Mucosa of rectum (tissue), 2 donors: Measurements from ENCODE around the gene ADD2.
"Not testable (repeated sequence)": the region's sequence is repeated elsewhere in the genome, so short reads cannot be mapped to it uniquely, and the experiment has no call there.

ENCODE experiments used
- H3K27ac ChIP-seq, 2 donors: one replicate each; pipeline ENCODE4 v1.7.0; 2013; ENCODE audit warnings: inconsistent platforms in 2 of 2, low read depth in 2 of 2, low read length in 2 of 2
- H3K27me3 ChIP-seq, 2 donors: one replicate each; pipeline ENCODE4 v1.7.0; 2013; ENCODE audit warnings: low read length in 2 of 2; ENCODE audit not compliant: control insufficient read depth in 2 of 2, insufficient read depth in 2 of 2
- H3K36me3 ChIP-seq, 2 donors: one replicate each; pipeline ENCODE4 v1.7.0; 2013; ENCODE audit warnings: low read length in 2 of 2; ENCODE audit not compliant: control insufficient read depth in 2 of 2, insufficient read depth in 2 of 2
- H3K4me1 ChIP-seq, 2 donors: one replicate each; pipeline ENCODE4 v1.7.0; 2013; ENCODE audit warnings: low read length in 2 of 2, mild to moderate bottlenecking in 1 of 2; ENCODE audit not compliant: control insufficient read depth in 2 of 2, insufficient read depth in 2 of 2
- H3K4me3 ChIP-seq, 2 donors: one replicate each; pipeline ENCODE4 v1.7.0; 2013; ENCODE audit warnings: low read length in 2 of 2
- H3K9ac ChIP-seq, 2 donors: one replicate each; pipeline ENCODE4 v1.7.0; 2013; ENCODE audit warnings: low read length in 2 of 2, low read depth in 1 of 2, mild to moderate bottlenecking in 1 of 2
- H3K9me3 ChIP-seq, 2 donors: one replicate each; pipeline ENCODE4 v1.7.0; 2013; ENCODE audit warnings: low read length in 2 of 2; ENCODE audit not compliant: control insufficient read depth in 2 of 2
- donor health status: healthy.
- donor health status: Normal muscosa, but diverticular disease.

ADD2 gene

GRCh38 chr2:70663411-70663810 is 104.6 kb downstream of the ADD2 start:
- H3K9me3 ChIP-seq, result no peaks in the 10 kb centered on the region
- peaks cover 0 to 3% of the 10 kb centered on the region in 2 donors for H3K27me3 ChIP-seq
- H3K4me1 ChIP-seq, result no peaks in the 10 kb centered on the region
- H3K36me3 ChIP-seq, result no peaks in the 10 kb centered on the region
- no peak overlapping the region for H3K9ac ChIP-seq
- H3K27ac ChIP-seq, result no peak overlapping the region
- H3K4me3 ChIP-seq, result no peak overlapping the region

- H3K27me3 ChIP-seq, result peaks cover 3 to 4% of the 10 kb centered on the region in 2 donors
- no peak overlapping the region for H3K27ac ChIP-seq
- no peaks in the 10 kb centered on the region for H3K4me1 ChIP-seq
- H3K4me3 ChIP-seq, result no peak overlapping the region
- no peaks in the 10 kb centered on the region for H3K36me3 ChIP-seq
- no peak overlapping the region for H3K9ac ChIP-seq
- no peaks in the 10 kb centered on the region for H3K9me3 ChIP-seq
Observed at GRCh38 chr2:70659551-70659950, 108.4 kb downstream of the ADD2 start.

- Histone ChIP-seq H3K27ac (no peak overlapping the region), H3K27me3 (peaks cover 4 to 9% of the 10 kb centered on the region in 2 donors), H3K4me3 (no peak overlapping the region), H3K4me1 (no peaks in the 10 kb centered on the region), H3K36me3 (no peaks in the 10 kb centered on the region), H3K9ac (no peak overlapping the region), H3K9me3 (no peaks in the 10 kb centered on the region)
Observed at GRCh38 chr2:70658476-70658875, 109.5 kb downstream of the ADD2 start.

GRCh38 chr2:70657246-70657645 is 110.8 kb downstream of the ADD2 start:
- Histone ChIP-seq H3K36me3 (no peaks in the 10 kb centered on the region), H3K27ac (no peak overlapping the region)

GRCh38 chr2:70656421-70657010 is 111.5 kb downstream of the ADD2 start:
- no peak overlapping the region for H3K9ac ChIP-seq
- no peaks in the 10 kb centered on the region for H3K36me3 ChIP-seq
- H3K4me1 ChIP-seq, result no peaks in the 10 kb centered on the region
- H3K4me3 ChIP-seq, result no peak overlapping the region
- no peak overlapping the region for H3K27ac ChIP-seq
- H3K9me3 ChIP-seq, result no peaks in the 10 kb centered on the region
- H3K27me3 ChIP-seq, result peaks cover 4 to 7% of the 10 kb centered on the region in 2 donors

More at GRCh38 chr2:70657246-70657645, 110.8 kb downstream of the ADD2 start:
- Histone ChIP-seq H3K27me3 (peaks cover 4 to 9% of the 10 kb centered on the region in 2 donors), H3K4me3 (no peak overlapping the region), H3K9ac (no peak overlapping the region), H3K9me3 (no peaks in the 10 kb centered on the region), H3K4me1 (no peaks in the 10 kb centered on the region)

GRCh38 chr2:70655786-70656185 is 112.2 kb downstream of the ADD2 start:
- no peaks in the 10 kb centered on the region for H3K36me3 ChIP-seq
- no peak overlapping the region for H3K9ac ChIP-seq
- no peaks in the 10 kb centered on the region for H3K9me3 ChIP-seq
- H3K27ac ChIP-seq, result no peak overlapping the region
- no peaks in the 10 kb centered on the region for H3K4me1 ChIP-seq
- peaks cover 4 to 6% of the 10 kb centered on the region in 2 donors for H3K27me3 ChIP-seq
- no peak overlapping the region for H3K4me3 ChIP-seq

- H3K4me3 ChIP-seq, H3K9ac ChIP-seq, H3K27me3 ChIP-seq, H3K27ac ChIP-seq, H3K9me3 ChIP-seq, H3K36me3 ChIP-seq, H3K4me1 ChIP-seq: not testable (repeated sequence)
Observed at GRCh38 chr2:70655211-70655610, 112.8 kb downstream of the ADD2 start.

- H3K36me3 ChIP-seq, result no peaks in the 10 kb centered on the region
- no peaks in the 10 kb centered on the region for H3K9me3 ChIP-seq
- H3K27me3 ChIP-seq, result peaks cover 4 to 6% of the 10 kb centered on the region in 2 donors
- H3K4me3 ChIP-seq, result no peak overlapping the region
- no peak overlapping the region for H3K27ac ChIP-seq
- no peaks in the 10 kb centered on the region for H3K4me1 ChIP-seq
- H3K9ac ChIP-seq, result no peak overlapping the region
Observed at GRCh38 chr2:70651727-70652126, 116.3 kb downstream of the ADD2 start.

GRCh38 chr2:70651014-70651413 is 117.0 kb downstream of the ADD2 start:
- Histone ChIP-seq H3K9me3 (no peaks in the 10 kb centered on the region), H3K4me3 (no peak overlapping the region), H3K36me3 (no peaks in the 10 kb centered on the region), H3K9ac (no peak overlapping the region), H3K27ac (no peak overlapping the region), H3K4me1 (peaks cover 3 to 7% of the 10 kb centered on the region in 2 donors), H3K27me3 (peaks cover 4 to 6% of the 10 kb centered on the region in 2 donors)

GRCh38 chr2:70648961-70649360 is 119.0 kb downstream of the ADD2 start:
- H3K4me1 ChIP-seq, result peaks cover 5 to 9% of the 10 kb centered on the region in 2 donors

More at GRCh38 chr2:70648961-70649360, 119.0 kb downstream of the ADD2 start:
- Histone ChIP-seq H3K27me3 (peaks cover 0 to 2% of the 10 kb centered on the region in 2 donors), H3K27ac (no peak overlapping the region), H3K36me3 (no peaks in the 10 kb centered on the region), H3K9ac (no peak overlapping the region), H3K4me3 (no peak overlapping the region), H3K9me3 (no peaks in the 10 kb centered on the region)
